Hypothalamus (tissue), 51 donors: ENCODE measurements around the gene GLB1L2.
"Not testable (repeated sequence)": the region's sequence is repeated elsewhere in the genome, so short reads cannot be mapped to it uniquely, and the experiment has no call there.

Experiments
- DNase-seq, 51 donors: peaks; one replicate each; lab custom pipeline; 2025; lab: John Stamatoyannopoulos, UW

Gene GLB1L2

DNA sequence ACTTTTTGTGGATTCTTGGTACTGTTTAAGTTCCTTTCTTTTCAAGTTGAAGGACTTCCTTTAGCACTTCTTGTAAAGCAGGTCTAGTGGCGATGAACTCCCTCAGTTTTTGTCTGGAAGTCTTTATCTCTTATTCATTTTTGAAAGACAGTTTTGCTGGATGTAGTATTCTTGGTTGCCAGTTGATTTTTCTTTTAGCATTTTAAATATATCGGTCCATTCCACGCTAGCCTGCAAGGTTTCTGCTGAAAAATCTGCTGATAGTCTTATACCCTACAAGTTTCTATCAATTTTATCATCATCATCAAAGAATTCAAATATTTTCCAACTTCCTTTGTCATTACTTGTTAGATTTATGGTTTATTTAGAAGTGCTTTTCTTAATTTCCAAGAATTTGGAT, 14.7 kb upstream of the GLB1L2 start:
- DNase-seq = no peak

DNA sequence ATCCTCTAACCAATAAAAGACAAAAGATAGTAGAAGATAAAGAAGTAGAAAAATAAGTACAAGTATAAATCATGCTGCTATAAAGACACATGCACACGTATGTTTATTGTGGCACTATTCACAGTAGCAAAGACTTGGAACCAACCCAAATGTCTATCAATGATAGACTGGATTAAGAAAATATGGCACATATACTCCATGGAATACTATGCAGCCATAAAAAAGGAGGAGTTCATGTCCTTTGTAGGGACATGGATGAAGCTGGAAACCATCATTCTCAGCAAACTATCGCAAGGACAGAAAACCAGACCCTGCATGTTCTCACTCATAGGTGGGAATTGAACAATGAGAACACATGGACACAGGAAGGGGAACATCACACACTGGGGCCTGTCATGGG, 10.4 kb upstream of the GLB1L2 start:
- DNase-seq = not testable (repeated sequence)

DNA sequence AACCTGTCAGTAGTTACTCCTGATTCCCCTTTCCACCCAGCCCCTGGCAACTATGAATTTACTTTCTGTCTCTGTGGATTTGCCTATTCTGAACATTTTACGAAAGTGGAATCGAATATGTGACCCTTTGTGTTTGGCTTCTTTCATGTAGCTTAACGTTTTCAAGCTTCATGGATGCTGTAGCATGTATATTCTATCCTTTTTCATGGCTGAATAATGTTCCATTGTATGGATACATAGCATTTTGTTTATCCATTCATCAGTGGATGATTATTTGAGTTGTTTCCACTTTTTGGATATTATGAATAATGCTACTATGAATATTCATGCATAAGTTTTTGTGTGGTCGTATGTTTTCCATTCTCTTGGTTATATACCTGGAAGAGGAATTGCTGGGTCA, 9.2 kb upstream of the GLB1L2 start:
- DNase-seq = no peak

DNA sequence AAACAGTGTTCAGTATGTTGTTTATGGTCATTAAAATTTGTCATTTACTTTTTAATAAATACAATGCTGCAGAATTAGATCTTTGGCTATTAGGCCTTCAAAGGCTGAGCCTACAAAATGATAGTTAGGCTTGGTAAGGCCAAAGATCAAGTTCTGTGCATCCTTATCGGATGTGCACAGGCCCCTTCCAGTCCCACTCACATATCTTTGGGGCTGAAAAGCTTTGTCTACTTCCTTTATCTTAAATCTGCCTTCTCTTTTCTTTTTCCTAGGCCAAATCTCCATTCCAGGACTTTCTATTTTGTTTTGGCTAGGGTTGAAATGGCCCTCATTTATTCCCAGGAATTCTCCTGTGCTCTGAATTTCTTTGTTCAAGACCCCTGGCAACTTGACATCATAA, 3.4 kb upstream of the GLB1L2 start:
- DNase-seq = no peak

DNA sequence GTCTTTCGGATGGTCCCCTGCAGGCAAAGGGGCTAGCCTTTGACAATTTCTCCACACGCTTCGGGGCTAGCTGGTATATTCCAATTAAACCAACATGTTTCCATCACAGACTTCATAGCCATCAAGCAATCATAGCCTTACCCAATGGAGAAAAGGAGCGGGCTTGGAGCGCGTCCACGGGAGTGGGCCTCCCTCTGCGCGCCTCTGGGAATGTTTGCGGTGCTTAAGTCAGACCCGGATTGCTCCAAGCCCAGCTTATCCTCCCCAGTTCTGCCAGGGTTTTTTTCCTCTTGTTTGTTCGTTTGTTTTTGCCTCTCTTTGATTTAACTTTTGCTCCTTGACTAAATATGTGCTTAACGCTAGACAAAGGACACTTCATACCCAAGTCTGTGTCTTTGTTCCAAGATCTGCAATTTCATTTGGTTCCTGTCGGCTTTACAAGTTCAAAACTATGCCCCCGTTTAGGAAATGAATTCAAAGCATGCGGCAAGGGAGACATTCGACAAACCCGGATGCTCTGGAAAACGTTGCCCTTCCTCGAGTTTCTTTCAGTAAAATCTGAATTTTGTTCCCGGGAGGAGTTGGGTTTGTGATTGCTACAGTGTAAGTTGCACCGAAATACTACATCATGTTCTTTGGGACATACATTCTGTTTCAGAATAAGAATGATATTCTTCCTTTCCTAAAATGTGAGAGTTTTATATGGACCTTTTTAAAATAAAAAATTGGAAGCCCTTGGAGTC, 1.0 kb upstream of the GLB1L2 start:
- DNase-seq = no peak

DNA sequence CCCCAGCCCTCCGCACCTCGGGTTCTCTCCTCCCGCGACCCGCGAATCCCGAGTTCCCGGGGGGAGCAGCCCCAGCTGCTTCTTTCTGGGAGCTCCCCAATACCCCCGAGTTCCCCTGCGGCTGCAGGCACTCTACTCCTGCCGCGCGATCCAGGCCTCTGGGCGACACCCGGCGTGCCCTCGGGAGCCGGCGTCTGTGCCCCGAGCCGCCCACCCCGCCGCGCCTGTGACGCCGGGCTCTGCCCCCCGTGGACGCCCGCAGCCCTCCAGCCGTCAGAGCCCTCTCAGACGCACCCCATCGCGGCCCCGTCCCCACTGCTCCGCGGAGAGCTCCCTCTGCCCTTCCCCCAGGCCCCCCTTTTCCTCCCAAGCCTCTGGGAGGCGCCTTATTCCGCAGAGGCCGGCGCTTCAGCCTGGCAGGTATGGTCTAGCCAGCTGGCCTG, 422 bp downstream of the GLB1L2 start:
- peak in 1 of 51 donors; percentile 7 for DNase-seq

DNA sequence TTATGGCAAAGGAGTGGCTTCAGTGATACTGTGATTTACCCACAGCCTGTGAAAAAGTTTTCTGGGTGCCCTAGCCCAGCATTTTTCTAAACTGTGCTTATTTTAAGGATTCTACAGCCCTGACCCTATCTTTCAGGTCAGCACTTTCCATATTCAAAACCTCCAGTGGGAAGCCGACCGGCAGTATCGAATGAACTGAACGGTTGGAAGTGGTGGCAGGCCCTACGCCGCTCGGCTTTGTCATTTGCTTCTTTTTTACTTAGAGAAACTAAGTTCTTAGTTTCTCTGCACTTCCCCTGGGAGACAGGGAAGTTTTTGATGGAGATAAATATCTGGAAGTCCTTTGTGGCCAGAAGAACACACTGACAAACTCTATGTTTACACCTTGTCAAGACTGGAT, 994 bp downstream of the GLB1L2 start:
- no peak for DNase-seq

DNA sequence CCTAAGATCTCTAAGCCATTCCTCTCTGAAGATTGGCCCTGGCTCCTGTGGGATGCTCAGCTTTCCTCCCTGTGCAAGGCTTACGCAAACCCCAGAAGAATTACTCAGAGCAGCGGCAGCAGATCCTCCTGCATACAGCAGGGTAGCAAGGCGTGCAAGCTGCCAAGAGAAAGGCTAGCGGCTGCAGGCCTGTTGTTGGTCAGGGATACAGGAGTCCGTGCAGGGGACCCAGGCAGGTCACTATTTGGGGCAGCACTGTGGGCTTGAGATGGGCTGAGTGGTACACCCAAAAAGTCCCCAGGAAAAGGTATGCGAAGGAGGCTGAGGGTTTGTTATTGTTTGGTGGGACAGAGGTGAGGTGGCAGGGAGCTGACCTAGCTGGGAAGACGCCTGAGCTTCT, 1.5 kb downstream of the GLB1L2 start:
- no peak for DNase-seq

DNA sequence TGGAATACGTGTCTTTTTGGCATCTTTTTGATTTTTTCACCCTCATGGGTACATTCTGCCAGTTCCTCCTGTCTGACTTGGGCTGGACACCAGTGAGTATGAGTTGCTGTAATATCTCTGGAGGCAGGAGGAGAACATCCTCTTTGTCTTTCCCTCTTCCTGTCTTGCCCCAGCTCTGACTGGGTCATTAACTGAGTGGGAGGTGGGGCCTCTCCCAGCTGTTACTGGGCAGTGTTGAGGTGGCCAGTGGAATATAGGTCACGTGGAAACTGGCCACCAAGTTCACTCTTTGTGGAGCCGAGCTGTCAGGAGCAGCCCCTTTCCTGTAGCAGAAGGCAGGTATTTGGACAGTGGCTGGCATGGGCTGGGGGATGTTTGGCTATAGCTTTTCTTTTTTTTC, 2.2 kb downstream of the GLB1L2 start:
- DNase-seq = no peak

DNA sequence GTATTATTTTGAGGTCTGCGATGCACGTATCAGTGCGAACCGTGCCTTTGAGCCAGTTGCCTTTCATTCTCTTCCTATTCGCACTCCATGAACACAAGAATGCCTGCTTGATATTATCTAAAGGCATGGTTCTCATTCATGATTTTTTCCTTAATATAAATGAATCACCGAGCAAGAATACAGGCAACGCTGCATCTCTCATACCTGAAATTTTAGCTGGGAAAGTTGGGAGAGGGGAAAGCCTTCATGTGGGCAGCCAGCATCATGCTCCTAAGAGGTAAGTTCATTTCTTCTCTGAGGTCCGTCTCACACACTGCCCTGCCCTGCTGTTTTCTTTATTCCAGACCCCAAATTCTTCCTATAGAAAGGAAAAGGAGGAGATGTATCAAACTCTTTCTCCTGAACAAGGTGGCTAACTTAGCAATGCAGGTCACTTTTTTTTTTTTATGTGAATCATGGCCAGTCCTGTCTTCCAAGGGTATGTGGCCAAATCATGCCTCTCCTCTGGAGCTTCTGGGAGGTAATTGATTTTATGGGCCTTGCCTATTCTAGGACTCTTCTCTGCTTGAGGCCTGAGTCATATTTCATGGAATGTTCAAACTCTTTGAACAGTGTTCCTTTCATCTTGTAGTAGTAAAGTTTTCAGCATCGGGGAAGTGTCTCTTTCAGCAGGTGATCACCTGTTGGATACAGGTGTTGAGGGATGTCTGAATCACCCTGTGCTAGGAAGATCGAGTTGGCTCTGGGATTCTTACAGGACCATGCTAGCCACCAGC, 3.2 kb downstream of the GLB1L2 start:
- no peak for DNase-seq

DNA sequence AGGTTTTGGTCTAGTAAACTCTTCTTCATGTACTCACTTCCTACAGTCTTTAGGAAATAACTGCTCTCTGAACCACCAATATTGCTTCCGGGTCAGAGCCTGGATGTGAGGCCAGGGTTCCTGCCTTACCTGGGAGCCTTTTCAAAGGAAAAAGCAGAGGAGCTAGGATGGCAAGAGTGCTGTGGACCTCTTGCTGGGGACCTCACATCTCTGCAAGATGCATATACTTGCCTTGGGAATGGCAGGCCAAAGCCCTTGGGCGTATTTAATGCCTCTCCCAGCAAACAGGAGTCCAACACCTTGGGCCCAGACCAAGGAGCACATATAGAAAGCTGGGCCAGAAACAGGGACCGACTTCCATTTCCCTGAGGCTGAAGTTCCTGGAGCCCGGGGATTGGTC, 5.3 kb downstream of the GLB1L2 start:
- no peak for DNase-seq

DNA sequence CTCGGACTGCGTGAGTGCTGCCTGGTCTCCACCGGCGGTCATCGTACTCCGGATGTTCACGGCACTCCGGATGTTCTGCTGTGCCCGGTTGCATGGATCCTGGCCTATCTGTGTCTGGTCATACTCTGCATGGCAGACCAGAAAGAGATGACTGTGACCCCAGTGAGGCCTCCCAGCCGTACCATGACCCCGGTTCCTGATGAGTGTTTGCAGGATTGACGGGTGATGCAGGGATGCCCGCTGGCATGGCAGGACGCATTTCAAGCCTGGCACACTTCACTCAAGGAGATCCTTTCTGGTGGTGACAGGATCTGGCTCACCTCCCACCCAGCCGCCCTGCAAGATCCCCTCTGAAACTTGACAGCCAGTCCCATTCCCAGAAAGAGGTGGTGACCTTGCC, 6.3 kb downstream of the GLB1L2 start:
- DNase-seq = no peak

DNA sequence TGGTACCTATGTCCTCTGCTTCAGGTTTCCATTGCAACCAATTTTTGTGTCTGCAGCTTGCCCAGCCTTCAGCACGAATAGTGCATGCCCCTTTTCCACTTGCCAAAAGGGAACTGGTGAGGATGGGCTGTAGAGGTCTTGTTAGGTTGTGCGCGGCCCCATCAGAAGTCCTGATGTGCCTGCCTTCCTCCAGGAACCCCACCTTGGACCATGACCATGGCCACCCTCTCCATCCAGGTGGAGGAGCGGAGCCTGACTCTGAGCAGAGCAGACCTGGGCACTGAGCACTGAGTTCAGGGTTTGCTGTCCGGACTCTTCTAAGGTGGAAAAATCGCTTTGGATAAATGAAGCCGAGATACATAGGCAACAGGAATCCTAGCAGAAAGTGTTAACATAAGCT, 6.9 kb downstream of the GLB1L2 start:
- DNase-seq = no peak

DNA sequence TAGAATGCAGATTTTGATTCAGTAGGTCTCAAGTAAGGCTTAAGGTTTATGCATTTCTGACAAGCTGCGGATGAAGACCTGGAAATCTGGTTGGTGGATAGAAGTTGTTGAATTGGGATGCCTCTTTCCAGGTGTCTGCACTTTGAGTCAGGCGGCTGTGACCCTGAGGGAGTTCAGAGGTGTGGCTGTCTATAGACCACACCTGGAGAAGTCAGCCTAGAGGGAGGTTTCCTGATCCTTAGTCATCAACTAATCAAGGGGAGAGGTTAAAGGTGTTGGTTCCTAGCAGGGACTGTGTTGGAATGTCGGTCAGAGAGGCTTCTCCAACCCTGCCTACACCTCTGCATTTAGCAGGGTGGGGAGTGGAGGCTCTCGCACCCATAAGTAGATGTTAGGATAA, 8.0 kb downstream of the GLB1L2 start:
- no peak for DNase-seq

DNA sequence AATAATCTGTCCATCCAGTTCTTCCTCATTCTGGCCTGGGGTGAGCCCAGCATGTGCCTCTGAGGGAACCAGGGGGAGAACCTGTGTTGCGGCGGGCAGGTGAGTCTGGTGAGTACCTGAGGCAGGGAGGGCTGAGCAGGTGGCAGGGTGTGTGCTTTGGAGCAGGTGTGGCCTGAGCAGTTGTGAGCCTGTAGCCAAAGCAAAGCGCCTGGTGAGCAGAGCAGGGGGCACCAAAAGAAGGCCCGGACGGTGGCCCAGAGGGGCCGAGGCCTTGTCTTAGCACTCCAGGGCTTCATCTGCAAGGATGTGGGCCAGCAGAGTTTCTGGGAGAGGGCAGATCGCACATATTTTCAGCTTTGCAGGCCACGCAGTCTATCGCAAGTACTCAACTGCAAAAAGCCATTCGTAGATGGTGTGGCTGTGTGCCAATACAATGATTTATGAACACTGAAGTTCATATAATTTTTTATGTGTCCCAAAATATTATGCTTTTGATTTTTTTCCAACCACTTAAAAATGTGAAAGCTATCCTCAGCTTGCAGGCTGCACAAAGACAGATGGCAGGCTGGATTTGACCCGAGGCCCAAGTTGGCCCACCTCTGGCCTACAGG, 8.7 kb downstream of the GLB1L2 start:
- no peak for DNase-seq

DNA sequence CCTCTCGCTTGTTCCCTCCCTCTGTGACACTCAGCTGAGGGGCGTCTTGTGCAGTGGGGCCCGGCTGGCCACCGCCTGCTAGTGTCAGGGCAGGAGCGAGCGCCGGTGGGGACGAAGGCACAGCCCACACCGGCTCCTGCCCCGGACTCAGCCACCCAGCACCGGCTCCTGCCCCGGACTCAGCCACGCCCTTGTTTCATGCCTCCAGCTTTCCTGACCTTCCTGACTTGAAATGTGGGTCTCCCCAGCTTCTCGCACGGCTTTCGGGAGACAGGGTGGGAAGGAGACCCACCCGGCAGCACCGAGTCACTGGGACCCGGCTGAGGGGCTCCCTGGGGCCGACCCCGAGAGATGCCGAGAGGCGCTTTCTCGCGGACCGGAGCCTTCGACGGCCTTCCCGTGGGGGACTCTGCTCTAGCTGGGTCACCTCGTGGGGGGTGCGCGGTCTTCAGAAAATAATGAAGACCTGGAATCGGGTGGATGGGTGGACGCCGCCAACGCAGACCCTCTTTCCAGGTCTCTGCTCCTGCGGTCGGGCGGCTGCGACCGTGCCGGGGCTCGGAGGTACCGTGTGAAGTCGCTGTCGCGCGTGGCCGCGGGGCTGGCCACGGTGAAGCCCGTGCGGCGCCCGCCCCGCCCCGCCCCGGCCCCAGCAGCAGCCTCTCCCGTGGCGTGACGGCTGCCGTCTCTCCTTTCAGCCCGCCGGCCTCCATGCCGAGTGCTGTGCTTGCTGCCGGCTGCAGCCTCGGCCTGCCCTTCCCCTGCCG, 10.2 kb downstream of the GLB1L2 start:
- DNase-seq = no peak

DNA sequence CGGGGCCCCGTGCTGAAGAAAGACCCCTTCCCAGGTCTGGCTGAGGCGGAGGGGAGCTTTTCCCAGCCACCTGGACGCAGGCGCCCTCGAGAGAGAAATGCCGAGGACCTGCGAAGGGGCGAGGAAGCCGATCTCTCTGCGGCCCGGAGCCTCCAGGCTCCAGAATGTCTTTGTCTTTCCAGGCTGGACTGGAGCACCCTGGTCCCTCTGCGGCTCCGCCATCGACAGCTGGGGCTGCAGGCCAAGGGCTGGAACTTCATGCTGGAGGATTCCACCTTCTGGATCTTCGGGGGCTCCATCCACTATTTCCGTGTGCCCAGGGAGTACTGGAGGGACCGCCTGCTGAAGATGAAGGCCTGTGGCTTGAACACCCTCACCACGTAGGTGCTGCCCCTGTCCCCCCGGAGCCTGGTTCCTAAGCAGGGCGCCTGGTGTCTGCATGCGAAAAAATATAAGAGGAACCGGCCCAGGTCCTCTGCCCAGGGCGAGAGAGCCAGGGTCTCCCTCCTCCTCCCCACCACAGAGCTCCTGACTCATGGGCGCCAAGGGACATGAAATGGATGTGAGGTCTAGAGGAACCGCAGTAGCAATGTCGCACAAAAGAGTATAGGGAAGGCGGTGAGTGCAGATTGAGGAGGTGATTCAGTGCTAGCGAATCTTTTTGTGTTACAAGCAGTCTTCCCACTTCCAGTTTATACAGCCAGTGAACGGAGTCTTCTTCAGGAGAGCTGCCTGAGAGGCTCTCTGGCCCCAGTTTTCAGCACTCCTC, 11.0 kb downstream of the GLB1L2 start:
- DNase-seq = no peak

DNA sequence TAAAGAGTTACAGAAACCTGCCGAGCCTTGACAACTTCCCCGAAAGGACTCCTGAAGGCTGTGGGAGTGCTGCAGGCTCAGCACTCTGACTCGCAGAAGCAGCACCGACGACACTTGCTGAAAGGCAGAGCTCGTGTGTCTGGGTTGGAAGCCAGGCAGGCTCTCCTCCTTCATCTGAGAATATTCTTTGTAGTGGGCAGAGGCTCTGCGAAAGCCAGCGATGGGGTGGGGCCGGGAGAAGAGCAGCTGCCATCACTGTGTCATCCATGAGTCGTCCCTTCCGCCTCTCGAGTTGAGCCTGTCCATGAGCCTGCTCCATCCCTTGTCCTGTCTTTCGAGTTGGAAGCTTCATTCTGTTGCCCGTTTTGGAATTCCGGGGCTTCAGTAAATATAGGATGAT, 11.9 kb downstream of the GLB1L2 start:
- no peak for DNase-seq

DNA sequence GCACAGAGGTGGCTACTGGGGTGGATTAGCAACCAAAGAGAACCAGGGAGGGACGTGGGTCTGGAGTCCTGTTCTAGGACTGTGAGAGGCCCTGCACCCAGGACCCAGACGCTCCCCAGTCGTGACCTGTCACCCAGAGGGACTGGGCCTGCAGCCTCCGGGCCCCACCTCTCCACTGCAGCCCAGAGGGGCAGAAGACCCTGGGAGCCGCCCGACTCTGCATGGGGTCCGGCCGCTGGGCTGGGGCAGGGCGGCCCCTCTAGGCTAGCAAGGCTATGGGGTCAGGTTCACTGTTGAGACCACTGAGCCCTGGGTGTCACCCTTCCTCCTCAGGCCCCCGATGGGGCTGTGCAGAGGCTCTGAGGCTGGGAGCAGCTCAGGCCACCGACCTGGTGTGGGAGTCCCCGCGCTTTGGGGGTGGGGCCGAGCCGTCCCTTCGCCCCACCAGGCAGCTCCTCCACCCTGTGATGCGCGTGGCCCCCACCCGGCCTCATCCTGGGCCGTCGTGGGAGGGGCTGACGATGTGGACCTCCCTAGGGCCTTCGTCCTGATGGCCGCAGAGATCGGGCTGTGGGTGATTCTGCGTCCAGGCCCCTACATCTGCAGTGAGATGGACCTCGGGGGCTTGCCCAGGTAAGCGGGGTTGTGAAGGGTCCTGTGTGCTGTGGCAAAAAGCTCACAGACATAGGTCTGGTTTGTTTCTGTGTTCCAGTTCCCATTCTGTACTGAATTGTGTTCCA, 12.9 kb downstream of the GLB1L2 start:
- DNase-seq = not testable (repeated sequence)

DNA sequence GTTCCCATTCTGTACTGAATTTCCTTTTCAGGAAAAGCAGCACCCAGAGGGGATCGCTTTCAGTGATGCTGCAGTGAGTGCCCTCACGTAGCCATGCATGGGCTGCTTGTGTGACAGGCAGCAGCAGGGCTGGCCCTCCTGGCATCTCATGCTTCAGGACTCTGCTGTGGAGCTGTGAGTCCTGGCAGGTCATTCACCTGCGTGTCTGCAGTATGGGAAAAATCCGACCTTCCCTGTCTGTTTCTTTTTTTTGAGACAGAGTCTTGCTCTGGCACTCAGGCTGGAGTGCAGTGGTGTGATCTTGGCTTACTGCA, 13.4 kb downstream of the GLB1L2 start:
- DNase-seq = no peak
